Measurements from ENCODE around the gene EXOC6.

The EXOC6 gene

DNA sequence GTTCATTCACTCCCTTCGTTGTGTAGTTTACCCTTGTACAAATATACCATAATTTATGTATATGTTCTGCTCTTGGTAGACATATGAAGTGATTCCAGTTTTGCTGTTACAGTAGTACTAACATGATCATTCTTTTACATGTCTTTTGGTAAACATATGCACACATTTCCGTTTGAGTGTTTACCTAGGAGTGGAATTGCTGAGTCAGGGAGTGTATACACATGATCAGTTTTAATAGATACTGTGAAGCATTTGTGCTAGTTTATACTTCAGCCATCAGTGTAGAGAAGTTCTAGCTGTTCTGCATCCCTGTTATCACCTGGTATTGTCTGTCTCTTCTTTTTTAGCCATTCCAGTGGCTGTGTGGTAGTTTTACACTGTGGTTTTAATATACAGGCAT lies 177.8 kb downstream of the EXOC6 start:
- Histone ChIP-seq H3K36me3 (ENCODE audit: insufficient read depth, low read length) (no peaks in the 10 kb centered on the region), H3K4me2 (ENCODE audit: low read depth, low read length, poor library complexity, severe bottlenecking) (no peak overlapping the region), H4K20me1 (ENCODE audit: insufficient read depth, low read length, poor library complexity, severe bottlenecking) (no peaks in the 10 kb centered on the region), H3K9ac (ENCODE audit: low read depth, low read length, poor library complexity, severe bottlenecking) (no peak overlapping the region), H3K27me3 (ENCODE audit: insufficient read depth, low read length, poor library complexity, severe bottlenecking) (no peaks in the 10 kb centered on the region), H3K4me3 (ENCODE audit: low read length, poor library complexity, severe bottlenecking) (no peak overlapping the region), H2AFZ (ENCODE audit: low read length) (no peak overlapping the region), H3F3A (ENCODE audit: low read depth) (no peaks in the 10 kb centered on the region), H3K4me1 (ENCODE audit: insufficient read depth, low read length, poor library complexity, severe bottlenecking) (no peaks in the 10 kb centered on the region), H3K9me3 (ENCODE audit: insufficient read depth, low read depth, low read length) (no peaks in the 10 kb centered on the region; the same call in 1 of the 2 replicates), H3K9me2 (replicated peaks; ENCODE audit: low read depth, low read length) (no peaks in the 10 kb centered on the region), H3K79me2 (ENCODE audit: insufficient read depth, low read length) (no peaks in the 10 kb centered on the region)
- TF ChIP-seq, protein P1, sequence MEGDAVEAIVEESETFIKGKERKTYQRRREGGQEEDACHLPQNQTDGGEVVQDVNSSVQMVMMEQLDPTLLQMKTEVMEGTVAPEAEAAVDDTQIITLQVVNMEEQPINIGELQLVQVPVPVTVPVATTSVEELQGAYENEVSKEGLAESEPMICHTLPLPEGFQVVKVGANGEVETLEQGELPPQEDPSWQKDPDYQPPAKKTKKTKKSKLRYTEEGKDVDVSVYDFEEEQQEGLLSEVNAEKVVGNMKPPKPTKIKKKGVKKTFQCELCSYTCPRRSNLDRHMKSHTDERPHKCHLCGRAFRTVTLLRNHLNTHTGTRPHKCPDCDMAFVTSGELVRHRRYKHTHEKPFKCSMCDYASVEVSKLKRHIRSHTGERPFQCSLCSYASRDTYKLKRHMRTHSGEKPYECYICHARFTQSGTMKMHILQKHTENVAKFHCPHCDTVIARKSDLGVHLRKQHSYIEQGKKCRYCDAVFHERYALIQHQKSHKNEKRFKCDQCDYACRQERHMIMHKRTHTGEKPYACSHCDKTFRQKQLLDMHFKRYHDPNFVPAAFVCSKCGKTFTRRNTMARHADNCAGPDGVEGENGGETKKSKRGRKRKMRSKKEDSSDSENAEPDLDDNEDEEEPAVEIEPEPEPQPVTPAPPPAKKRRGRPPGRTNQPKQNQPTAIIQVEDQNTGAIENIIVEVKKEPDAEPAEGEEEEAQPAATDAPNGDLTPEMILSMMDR (conservative IDR thresholded peaks at IDR 0.05; ENCODE audit: low read length) = no peak
- no peak for TF ChIP-seq EZH2phosphoT487 (IDR thresholded peaks at IDR 0.05; ENCODE audit: borderline replicate concordance)

DNA sequence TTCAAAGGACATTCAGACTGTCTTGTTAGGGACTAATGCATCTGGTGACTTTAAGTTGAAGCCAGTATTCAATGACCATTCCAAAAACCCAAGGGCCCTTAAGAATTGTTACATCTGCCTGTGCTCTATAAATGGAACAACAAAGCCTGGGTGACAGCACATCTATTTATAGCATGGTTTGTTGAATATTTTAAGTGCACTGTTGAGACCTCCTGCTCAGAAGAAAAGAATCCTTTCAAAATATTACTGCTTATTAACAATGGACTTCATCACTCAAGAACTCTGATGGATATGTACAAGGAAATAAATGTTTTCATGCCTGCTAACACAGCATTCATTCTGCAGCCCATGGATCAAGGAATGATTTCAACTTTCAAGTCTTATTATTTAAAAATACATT lies 179.2 kb downstream of the EXOC6 start:
- H3K9me2 ChIP-seq (replicated peaks; ENCODE audit: low read depth, low read length) = no peaks in the 10 kb centered on the region
- H3K4me1 ChIP-seq (ENCODE audit: insufficient read depth, low read length, poor library complexity, severe bottlenecking) = no peaks in the 10 kb centered on the region
- H2AFZ ChIP-seq (ENCODE audit: low read length) = no peak overlapping the region
- no peak overlapping the region for H3K9ac ChIP-seq (ENCODE audit: low read depth, low read length, poor library complexity, severe bottlenecking)
- no peaks in the 10 kb centered on the region for H3K79me2 ChIP-seq (ENCODE audit: insufficient read depth, low read length)
- no peaks in the 10 kb centered on the region for H3K27me3 ChIP-seq (ENCODE audit: insufficient read depth, low read length, poor library complexity, severe bottlenecking)
- H3K4me2 ChIP-seq (ENCODE audit: low read depth, low read length, poor library complexity, severe bottlenecking) = no peak overlapping the region
- TF ChIP-seq, protein P1 (conservative IDR thresholded peaks at IDR 0.05; ENCODE audit: low read length) = no peak
- TF ChIP-seq EZH2phosphoT487 (IDR thresholded peaks at IDR 0.05; ENCODE audit: borderline replicate concordance) = no peak
- no peaks in the 10 kb centered on the region for H3K36me3 ChIP-seq (ENCODE audit: insufficient read depth, low read length)
- no peaks in the 10 kb centered on the region for H3F3A ChIP-seq (ENCODE audit: low read depth)
- no peaks in the 10 kb centered on the region; the same call in 1 of the 2 replicates for H3K9me3 ChIP-seq (ENCODE audit: insufficient read depth, low read depth, low read length)
- no peak overlapping the region for H3K4me3 ChIP-seq (ENCODE audit: low read length, poor library complexity, severe bottlenecking)
- H4K20me1 ChIP-seq (ENCODE audit: insufficient read depth, low read length, poor library complexity, severe bottlenecking) = no peaks in the 10 kb centered on the region

DNA sequence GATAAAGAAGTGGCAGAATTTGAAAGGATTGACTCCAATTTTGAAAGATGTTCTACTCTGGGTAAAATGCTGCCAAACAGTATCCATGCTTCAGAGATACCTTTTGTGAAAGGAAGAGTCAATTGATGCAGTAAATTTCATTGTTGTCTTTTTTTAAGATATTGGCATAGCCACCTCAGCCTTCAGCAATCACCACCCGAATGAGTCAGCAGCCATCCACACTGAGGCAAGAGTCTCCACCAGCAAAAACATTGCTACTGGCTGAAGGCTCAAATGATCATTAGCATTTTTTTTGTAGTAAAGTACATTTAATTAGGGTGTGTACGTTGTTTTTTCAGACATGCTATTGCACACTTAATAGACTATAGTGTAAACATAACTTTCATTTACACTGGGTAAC lies 180.6 kb downstream of the EXOC6 start:
- H2AFZ ChIP-seq (ENCODE audit: low read length) = no peak overlapping the region
- no peaks in the 10 kb centered on the region for H3K4me1 ChIP-seq (ENCODE audit: insufficient read depth, low read length, poor library complexity, severe bottlenecking)
- TF ChIP-seq, protein P1 (conservative IDR thresholded peaks at IDR 0.05; ENCODE audit: low read length) = no peak
- no peak for TF ChIP-seq EZH2phosphoT487 (IDR thresholded peaks at IDR 0.05; ENCODE audit: borderline replicate concordance)
- no peaks in the 10 kb centered on the region for H3F3A ChIP-seq (ENCODE audit: low read depth)
- H3K4me2 ChIP-seq (ENCODE audit: low read depth, low read length, poor library complexity, severe bottlenecking) = no peak overlapping the region
- no peak overlapping the region for H3K9ac ChIP-seq (ENCODE audit: low read depth, low read length, poor library complexity, severe bottlenecking)
- no peaks in the 10 kb centered on the region for H3K36me3 ChIP-seq (ENCODE audit: insufficient read depth, low read length)
- no peaks in the 10 kb centered on the region for H3K9me2 ChIP-seq (replicated peaks; ENCODE audit: low read depth, low read length)
- H4K20me1 ChIP-seq (ENCODE audit: insufficient read depth, low read length, poor library complexity, severe bottlenecking) = no peaks in the 10 kb centered on the region
- no peaks in the 10 kb centered on the region for H3K27me3 ChIP-seq (ENCODE audit: insufficient read depth, low read length, poor library complexity, severe bottlenecking)
- H3K4me3 ChIP-seq (ENCODE audit: low read length, poor library complexity, severe bottlenecking) = no peak overlapping the region
- H3K9me3 ChIP-seq (ENCODE audit: insufficient read depth, low read depth, low read length) = no peaks in the 10 kb centered on the region; the same call in 1 of the 2 replicates
- no peaks in the 10 kb centered on the region for H3K79me2 ChIP-seq (ENCODE audit: insufficient read depth, low read length)

Measured in Loucy (cell line).